ENCODE data around the gene LHX3. TPM values are rescaled to one million over a fixed set of nuclear protein-coding genes. Genes with fewer than 3 reads are reported as not detected.
A peak's percentile ranks its signal among the peaks of the same experiment; 100 is the strongest.

Gene LHX3
- total RNA-seq, 1 experiment from 2014 or later: 0.22 TPM

- peaks cover 30% of the 10 kb centered on the region for H3F3A ChIP-seq (ENCODE audit: insufficient read depth, low read depth)
- H3K4me2 ChIP-seq: no peak overlapping the region
- peaks cover 47% of the 10 kb centered on the region for H3K79me2 ChIP-seq (ENCODE audit: low read depth)
- no TSS peak for BruUV-seq (replicated peaks)
- H3K27ac ChIP-seq: peak overlapping the region; percentile 92; the same call in 1 of the 2 replicates
- peaks cover 29% of the 10 kb centered on the region for H3K4me1 ChIP-seq (replicated peaks; ENCODE audit: insufficient read depth)
- H3K4me3 ChIP-seq: no peak overlapping the region
- H4K20me1 ChIP-seq (ENCODE audit: insufficient read depth): peaks cover 40% of the 10 kb centered on the region
- H2AFZ ChIP-seq: no peak overlapping the region
- intact Hi-C loops (cut with micrococcal nuclease; ENCODE audit: unreplicated experiment): loop anchor here (5.0 kb wide), 1 partner anchor 55 kb away; no protein-coding TSS in a partner anchor
- H3K36me3 ChIP-seq (ENCODE audit: low read depth): 0 out of 2 replicates have a peak, but pooled peaks cover 4% of the 10 kb centered on the region
- ChIA-PET POLR2A (ENCODE audit: unreplicated experiment) (no interaction called here), CTCF (interaction anchor here (0.5 to 0.7 kb wide), 2 partner anchors 193 to 1024 kb away, joined by 3 to 5 read pairs; no protein-coding TSS in a partner anchor)
- no peaks in the 10 kb centered on the region for H3K9me3 ChIP-seq (ENCODE audit: insufficient read depth, low read depth)
- DNase-seq: no peak
- no peak for TF ChIP-seq EZH2 (IDR thresholded peaks at IDR 0.05; ENCODE audit: low read depth)
- TF ChIP-seq CTCF (conservative IDR thresholded peaks at IDR 0.05): no peak
- H3K9me2 ChIP-seq (ENCODE audit: insufficient read depth): no peaks in the 10 kb centered on the region
- H3K27me3 ChIP-seq (ENCODE audit: insufficient read depth, low read depth): no peaks in the 10 kb centered on the region
Observed at GRCh38 chr9:136226680-136227407, 21.9 kb upstream of the LHX3 start.

- intact Hi-C loops (cut with micrococcal nuclease; ENCODE audit: unreplicated experiment): loop anchor here (5.0 kb wide), 1 partner anchor 56 kb away; no protein-coding TSS in a partner anchor
- Histone ChIP-seq H3K4me3 (no peak overlapping the region), H3K9me3 (ENCODE audit: insufficient read depth, low read depth) (no peaks in the 10 kb centered on the region), H3F3A (ENCODE audit: insufficient read depth, low read depth) (peaks cover 30% of the 10 kb centered on the region), H3K4me1 (replicated peaks; ENCODE audit: insufficient read depth) (peaks cover 30% of the 10 kb centered on the region), H3K79me2 (ENCODE audit: low read depth) (peaks cover 44% of the 10 kb centered on the region), H3K27ac (no peak overlapping the region), H3K36me3 (ENCODE audit: low read depth) (0 out of 2 replicates have a peak, but pooled peaks cover 3% of the 10 kb centered on the region), H3K27me3 (ENCODE audit: insufficient read depth, low read depth) (no peaks in the 10 kb centered on the region), H2AFZ (no peak overlapping the region), H3K9me2 (ENCODE audit: insufficient read depth) (no peaks in the 10 kb centered on the region), H4K20me1 (ENCODE audit: insufficient read depth) (peaks cover 40% of the 10 kb centered on the region), H3K4me2 (no peak overlapping the region)
- BruUV-seq (replicated peaks): no TSS peak
- DNase-seq: peak in 1 of 2 experiments; percentile 61
- TF ChIP-seq EZH2 (IDR thresholded peaks at IDR 0.05; ENCODE audit: low read depth) (no peak), CTCF (conservative IDR thresholded peaks at IDR 0.05) (peak; percentile 88)
- CTCF ChIA-PET: interaction anchor here (0.5 kb wide), 1 partner anchor 194 kb away, joined by 5 read pairs; no protein-coding TSS in a partner anchor
- POLR2A ChIA-PET (ENCODE audit: unreplicated experiment): no interaction called here
Observed at GRCh38 chr9:136225748-136226679, 21.1 kb upstream of the LHX3 start.

- Histone ChIP-seq H4K20me1 (ENCODE audit: insufficient read depth) (peaks cover 45% of the 10 kb centered on the region), H3K27ac (no peak overlapping the region), H3K4me1 (replicated peaks; ENCODE audit: insufficient read depth) (peaks cover 36% of the 10 kb centered on the region), H3K9me3 (ENCODE audit: insufficient read depth, low read depth) (no peaks in the 10 kb centered on the region), H2AFZ (no peak overlapping the region), H3K4me3 (no peak overlapping the region), H3K4me2 (no peak overlapping the region), H3F3A (ENCODE audit: insufficient read depth, low read depth) (peaks cover 37% of the 10 kb centered on the region), H3K9me2 (ENCODE audit: insufficient read depth) (no peaks in the 10 kb centered on the region), H3K79me2 (ENCODE audit: low read depth) (peaks cover 40% of the 10 kb centered on the region), H3K36me3 (ENCODE audit: low read depth) (0 out of 2 replicates have a peak, but pooled peaks cover 3% of the 10 kb centered on the region), H3K27me3 (ENCODE audit: insufficient read depth, low read depth) (no peaks in the 10 kb centered on the region)
- ChIA-PET POLR2A (ENCODE audit: unreplicated experiment) (no interaction called here), CTCF (no interaction called here)
- intact Hi-C loops (cut with micrococcal nuclease; ENCODE audit: unreplicated experiment): loop anchor here (5.0 kb wide), 1 partner anchor 57 kb away; no protein-coding TSS in a partner anchor
- BruUV-seq (replicated peaks): no TSS peak
- TF ChIP-seq EZH2 (IDR thresholded peaks at IDR 0.05; ENCODE audit: low read depth): no peak
- no peak for TF ChIP-seq CTCF (conservative IDR thresholded peaks at IDR 0.05)
- no peak for DNase-seq
Observed at GRCh38 chr9:136225366-136225747, 20.4 kb upstream of the LHX3 start.

Measured in PC-9 (cell line).